Measurements from ENCODE around the gene ABLIM3.

The ABLIM3 gene

DNA sequence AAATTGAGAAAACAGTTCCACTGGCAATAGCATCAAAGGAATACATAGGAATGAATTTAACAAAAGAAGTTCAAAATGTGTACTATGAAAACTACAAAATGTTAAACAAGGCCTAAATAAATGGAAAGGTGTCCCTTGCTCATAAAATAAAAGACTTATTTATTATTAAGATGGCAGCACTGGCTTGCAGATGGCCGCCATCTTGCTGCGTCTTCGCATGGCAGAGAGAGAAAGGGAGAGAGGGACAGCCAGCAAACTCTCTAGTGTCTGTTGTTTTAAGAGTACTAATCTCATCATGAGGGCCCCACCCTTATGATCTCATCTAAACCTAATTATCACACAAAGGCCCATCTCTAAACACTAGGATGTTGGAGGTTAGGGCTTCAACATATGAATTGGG lies 47.1 kb downstream of the ABLIM3 start:
- DNase-seq (ENCODE audit: low spot score), result no peak

DNA sequence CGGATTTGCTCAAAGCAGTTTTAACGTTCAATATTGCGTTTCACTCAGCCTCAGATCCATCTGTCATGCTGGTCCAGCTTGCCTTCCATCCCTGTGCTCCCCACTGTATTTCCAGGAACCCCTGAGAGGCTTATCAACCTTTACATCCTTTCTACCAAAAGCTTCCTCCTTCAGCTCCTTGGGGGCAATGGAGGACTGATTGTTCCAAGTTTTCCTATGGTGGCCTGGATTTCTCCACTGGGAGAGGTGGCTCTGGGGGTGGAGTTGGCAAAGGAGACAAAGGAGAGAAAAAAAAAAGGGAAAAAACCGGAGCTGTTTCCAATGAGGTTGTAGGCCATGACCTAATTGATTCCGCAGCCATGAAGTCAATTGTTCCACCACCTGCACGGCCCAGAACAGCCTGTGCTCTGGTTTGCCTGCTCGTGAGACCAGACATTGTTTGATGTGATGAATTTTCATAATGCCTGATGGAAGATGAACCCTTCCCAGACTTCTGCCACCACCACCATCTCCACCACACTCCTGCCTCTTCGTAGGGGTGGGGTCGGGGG lies 54.1 kb downstream of the ABLIM3 start:
- DNase-seq (ENCODE audit: low spot score), result no peak

DNA sequence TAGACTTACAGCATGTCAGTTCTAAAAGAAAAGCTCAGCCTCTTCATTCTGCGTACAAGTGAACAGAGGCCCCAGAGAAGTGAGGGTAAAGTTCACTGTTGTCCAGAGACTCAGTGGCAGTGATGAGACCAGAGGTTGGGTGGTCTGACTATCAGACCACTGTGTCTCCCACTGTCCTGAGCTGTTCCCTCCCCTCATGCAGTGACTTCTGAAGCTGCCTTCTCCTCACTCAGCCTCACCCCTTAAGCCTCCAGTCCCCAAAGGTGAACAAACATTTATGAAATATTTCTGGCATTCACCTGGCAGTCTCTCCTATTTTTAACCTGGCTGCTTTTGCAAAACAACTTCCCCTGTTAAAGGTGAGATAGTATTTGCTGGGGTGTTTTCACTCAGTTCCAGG lies 54.7 kb downstream of the ABLIM3 start:
- no peak for DNase-seq (ENCODE audit: low spot score)

DNA sequence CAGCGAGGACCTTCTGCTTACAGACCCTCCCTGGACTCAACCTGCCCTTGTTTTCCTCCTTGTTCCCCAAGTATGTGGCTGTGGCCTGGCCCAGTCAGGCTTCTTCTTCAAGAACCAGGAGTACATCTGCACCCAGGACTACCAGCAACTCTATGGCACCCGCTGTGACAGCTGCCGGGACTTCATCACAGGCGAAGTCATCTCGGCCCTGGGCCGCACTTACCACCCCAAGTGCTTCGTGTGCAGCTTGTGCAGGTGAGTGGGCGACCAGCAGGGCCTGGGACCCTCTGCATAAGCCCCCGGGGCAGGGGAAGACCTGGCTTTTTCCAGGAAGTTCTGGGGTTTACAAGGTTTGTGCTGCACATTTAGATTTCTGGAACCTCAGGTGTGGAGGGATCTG lies 56.9 kb downstream of the ABLIM3 start:
- no peak for DNase-seq (ENCODE audit: low spot score)

DNA sequence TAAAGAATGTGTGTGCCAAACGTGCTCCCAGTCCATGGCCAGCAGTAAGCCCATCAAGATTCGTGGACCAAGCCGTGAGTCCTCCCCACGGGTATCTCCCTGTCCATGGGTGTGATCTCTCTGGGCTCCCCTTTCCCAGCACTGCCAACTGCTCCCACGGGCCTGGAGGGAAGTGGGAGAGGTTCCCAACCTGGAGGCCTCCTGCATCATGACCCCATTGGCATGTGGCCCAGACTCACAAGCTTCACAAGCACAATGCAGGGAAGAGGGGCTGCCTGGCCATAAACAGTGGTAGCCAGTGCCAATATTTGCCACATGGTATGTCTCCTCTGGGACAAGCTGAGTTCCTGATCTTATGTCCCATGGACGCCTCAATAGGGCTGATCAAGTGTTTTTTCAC lies 59.1 kb downstream of the ABLIM3 start:
- DNase-seq (ENCODE audit: low spot score), result no peak

DNA sequence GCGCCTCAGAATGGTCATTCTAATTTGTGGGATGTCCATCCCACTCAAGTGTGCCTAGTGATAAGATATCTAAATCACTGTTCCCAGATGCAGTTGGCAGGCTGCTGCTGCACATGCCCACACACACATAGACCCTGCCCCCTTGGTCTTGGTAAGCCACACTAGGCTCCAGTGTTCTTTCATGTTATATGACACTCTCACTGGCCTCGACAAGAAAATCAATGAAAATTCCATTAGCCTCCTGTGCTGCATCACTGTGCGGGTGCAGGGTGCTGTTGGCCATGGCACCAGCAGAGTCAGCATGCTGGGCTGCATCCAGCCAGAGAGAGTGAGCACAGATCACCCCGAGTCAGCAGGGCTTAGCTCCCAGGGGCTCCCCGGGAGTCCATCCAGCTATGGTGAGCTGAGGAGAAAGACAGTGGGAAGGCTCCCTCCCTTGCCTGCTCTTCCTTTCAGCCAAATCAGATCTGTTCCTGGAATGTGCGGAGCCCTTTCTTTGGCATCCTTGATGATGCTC lies 59.9 kb downstream of the ABLIM3 start:
- no peak for DNase-seq (ENCODE audit: low spot score)

DNA sequence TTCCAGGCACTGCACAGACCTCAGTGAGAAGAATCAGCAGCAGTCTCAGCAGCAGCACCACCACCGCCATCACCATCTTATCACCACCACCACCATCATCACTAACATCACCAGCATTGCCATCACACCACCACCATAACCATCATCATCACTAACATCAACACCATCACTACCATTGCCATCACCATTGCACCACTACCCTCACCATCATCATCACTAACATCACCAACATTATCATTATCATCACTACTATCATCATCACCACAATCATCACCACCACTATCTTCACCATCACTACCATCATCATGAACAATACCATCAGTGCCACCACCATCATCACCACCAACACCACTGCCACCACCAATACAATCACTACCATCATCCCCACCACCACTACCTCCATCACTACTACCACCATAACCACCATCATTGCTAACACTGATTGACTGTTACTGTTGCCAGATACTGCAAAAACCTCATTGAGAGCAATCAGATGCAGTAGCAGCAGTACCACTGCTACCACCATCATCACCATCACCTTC lies 61.7 kb downstream of the ABLIM3 start:
- no peak for DNase-seq (ENCODE audit: low spot score)

DNA sequence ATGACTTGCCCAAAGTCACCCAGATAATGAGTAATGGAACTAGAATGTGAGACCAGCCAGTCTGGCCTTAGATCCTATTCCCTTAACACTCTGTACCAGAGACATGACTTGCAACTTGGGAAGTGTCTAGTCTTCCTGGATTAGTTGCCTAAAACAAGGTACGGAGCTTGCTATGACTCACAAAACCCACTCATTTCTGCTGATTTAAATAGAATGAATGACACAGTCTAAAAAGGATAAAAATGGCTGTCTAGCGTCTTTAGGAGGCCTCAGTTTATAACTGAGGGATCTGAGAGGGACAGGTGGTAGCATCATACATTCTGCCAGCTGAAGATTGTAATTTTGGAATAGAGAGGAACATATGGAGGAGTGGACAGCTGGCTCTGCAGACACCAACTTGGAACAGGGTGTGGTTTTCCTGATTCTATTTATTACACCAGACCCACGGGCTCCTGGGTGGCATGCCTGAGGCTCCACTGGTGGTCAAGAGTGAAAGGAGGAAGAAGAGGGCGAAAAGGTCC lies 62.7 kb downstream of the ABLIM3 start:
- no peak for DNase-seq (ENCODE audit: low spot score)

DNA sequence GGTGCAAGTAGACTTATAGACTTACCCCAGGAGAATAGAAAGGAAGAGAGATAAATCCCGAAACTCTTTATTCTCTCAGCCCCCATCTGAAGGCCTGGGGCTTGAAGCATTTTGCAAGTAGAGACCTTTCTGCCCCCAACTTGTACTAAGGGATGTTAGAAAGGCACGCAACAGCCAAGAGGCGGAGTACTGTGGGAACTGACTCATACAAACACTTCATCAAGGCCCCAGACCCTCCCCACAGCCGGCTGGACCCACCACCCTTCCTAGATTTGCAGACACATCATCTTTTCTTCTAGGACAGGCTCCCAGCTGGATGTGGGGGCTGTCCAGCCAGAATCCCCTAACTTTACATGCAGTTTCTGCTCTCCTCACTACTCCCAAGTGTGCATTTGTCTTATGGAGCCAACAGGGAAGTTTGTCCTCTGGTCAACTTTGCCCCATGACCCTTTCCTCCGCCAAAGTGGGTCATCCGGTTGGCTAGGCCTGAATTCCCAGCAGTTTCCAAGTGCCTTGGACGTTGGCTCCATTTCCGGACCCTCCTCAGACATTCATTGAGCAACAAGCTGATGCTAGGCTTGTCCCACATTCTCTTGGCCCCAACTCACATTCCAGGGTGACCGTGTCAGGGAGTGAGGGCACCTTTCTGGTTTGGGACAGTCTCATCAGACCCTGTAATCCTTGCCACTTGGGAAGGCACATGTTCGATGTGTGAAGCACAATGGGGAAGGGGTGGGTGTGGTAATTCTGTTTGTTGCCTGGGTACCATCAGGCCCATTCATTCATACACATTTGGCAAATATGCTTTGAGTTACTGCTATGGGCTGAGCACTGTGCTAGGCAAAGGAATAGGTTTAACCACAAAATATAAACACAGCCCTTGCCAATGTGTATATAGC lies 64.6 kb downstream of the ABLIM3 start:
- DNase-seq (ENCODE audit: low spot score), result no peak

DNA sequence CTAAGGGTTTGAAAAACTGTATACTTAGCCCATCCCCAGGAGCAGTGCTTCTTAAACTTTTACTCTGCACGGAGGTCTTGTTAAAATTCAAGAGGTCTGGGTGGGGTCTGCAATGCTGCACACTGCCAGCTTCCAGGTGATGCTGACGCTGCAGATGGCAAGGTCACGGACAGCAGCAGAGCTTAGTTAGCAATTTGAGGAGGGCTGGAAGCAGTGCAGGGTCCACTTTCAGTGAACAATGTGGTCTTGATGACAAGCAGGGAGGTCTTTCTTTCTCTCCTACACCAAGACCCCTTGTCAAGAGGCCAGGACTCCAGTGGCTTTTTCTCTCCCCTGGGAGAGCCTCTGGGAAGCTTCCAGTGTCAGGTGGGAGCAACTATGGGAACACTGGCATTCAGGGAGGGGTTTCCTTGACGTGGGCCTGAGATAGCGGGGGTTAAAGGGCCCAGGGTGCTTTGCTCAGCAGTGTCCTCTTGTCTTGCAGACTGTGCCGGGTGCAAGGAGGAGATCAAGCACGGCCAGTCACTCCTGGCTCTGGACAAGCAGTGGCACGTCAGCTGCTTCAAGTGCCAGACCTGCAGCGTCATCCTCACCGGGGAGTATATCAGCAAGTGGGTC lies 65.3 kb downstream of the ABLIM3 start:
- DNase-seq (ENCODE audit: low spot score), result no peak

DNA sequence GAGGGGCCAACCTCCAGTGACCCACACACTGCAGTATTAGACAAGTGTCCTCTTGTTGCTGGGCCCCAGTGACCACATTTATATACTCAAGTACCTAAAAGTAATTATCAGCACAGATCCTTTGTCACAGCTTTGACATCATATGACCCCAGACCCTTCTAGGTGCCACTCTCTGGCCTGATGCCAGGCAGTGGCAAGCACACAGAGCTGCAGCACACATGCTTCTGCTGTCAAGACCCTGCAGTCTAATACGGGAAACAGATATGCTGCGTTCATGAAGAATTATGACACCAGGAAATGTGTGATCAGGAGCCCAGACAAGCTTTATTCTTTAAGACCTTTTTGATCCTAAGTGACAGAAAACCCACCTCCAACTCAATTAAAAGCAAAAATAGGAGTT lies 66.5 kb downstream of the ABLIM3 start:
- no peak for DNase-seq (ENCODE audit: low spot score)

DNA sequence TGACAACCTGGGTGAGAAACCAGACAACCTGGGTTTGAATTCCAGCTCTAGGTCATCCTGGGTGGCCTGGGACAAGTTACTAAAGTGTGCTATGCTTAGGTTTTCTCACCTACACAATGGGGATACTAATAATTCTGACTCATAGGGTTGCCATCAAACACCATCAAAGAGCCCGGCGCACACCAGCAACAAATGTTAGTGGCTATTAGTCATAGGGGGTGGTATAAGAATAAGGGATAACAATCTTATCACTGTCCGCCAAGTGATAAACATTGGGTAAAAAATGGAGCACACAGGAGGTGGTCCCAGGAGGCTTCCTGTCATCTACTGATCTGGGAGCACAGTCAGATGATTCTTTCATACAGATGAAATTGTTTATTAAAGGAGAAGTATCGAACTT lies 68.9 kb downstream of the ABLIM3 start:
- DNase-seq (ENCODE audit: low spot score), result no peak

DNA sequence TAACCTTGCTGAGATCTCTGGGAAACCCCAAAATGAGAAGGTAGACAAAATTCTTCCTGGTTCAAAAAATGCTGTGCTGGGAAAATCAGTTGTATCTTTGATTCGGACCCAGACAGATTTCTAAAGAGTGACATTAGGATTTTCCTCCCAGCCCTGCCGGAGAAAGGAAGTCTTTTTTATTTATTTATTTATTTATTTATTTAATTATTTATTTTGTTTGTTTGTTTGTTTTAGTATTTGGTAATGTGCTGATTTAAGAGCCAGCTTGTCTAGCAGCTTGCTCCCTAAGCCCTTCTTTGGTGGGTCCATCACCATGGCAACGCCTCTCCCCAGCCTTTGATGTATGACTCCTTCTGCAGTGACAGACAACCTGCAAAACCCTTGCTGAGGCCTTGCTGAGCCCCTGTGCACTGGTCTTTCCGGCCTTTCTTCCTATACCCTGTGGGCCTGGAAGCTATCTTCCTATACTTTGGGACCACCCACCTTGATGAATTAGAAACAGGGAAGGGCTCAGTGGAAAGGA lies 69.7 kb downstream of the ABLIM3 start:
- DNase-seq (ENCODE audit: low spot score), result no peak

DNA sequence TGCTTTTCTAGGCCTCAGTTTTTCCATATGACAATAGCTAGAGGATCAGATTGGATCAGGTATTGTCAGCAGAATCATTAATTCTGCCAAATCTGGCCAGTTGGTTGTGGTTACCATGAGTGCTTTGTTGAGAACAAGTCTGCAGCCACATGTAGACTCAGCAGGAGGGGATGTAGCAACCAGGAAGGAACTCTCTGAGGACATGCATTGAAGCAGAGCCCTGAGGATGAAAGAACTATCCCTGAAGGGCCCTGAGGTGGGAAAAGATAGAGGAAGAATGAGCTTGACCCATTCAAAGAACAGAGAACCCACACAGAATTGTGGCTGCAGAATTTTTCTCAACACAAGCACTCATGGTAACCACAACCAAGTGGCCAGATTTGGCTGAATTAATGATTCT lies 70.3 kb downstream of the ABLIM3 start:
- DNase-seq (ENCODE audit: low spot score), result no peak

DNA sequence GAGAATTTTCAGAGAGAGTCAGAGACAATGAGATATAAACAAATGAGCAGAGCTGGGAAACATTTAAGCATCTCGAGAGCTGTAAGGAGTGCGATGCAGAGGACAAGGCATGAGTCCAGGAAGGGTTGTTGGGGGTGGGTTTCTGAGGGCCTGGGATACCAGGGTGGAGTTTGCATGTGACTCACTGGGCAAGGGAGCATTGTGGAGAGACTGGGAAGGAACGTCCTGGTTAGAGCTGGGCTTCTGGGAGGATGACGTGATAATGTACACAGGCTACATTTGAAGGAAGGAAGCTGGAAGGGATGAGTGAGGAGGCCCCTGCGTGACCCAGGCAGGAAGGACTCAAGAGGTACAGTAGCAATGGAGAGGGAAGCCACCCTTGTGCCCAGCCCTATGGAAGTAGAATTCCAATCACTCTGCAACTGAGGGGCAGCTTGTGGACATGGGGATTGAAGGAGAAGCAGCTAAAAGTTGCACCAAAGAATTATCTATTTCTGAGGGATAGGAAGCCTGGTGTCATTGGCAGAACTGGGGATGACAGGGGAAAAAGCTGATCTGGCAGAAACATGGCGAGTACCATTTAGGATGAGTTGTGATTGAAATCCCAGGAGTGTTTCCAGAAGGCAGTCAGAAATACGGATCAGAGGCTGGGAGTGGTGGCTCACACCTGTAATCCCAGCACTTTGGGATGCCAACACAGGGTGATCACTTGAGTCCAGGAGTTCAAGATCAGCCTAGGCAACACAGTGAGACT lies 71.1 kb downstream of the ABLIM3 start:
- DNase-seq (ENCODE audit: low spot score), result no peak

DNA sequence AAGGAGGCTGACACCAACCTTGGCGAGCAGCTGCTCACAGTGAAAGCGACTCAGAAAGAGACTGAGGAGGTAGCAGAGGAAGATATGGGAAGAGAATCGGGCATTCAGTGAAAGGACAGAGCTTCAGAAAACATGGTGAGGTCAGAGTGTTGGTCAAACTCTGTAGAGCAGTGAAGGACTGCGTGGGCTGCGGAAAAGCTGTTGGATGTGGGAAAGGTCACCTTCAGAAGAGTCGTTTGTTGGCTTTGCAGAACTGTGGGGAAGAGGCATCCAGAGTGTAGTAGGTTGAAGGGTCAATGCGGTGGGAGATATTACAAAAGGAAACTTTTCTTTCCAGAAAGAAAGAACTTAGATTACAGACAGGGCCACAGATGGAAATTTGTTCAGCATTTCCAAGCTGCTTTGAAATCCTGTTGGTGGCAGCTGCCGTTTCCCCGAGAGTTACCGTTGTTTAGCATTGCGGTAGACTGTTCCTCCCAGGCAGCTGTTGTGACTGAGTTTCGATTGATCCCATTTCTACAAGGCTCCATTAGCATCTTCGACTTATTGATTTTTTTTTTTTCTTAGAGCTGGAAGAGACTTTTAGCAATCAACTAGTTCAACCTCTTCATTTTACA lies 72.1 kb downstream of the ABLIM3 start:
- no peak for DNase-seq (ENCODE audit: low spot score)

DNA sequence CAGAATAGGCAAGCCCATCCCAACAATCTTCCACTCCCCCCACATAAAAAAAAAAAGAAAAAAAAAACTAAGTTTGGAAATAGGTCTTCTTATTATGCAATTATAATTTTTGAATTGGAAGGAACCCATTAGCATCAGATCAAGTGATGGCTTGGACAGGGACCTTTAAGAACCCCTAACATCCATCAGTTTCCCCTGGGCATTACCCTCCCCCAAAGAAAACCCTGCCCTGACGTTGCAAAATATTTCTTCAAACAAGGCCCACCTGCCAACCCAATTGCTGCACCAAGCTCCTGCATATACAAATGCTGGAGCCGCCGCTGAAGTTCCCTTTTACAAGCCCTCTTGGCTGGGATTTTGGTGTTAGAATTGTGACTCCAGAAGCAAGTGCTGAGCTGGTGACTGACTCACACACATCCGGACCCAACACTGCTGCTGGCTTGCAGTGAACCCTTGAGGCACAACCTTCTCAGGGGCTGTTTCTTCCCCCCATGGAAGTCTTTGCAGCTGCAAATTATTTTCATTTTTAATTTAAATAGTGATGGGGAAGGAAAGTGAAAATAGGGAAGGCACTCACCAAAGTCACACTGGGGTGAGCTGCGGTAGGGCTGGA lies 74.3 kb downstream of the ABLIM3 start:
- no peak for DNase-seq (ENCODE audit: low spot score)

DNA sequence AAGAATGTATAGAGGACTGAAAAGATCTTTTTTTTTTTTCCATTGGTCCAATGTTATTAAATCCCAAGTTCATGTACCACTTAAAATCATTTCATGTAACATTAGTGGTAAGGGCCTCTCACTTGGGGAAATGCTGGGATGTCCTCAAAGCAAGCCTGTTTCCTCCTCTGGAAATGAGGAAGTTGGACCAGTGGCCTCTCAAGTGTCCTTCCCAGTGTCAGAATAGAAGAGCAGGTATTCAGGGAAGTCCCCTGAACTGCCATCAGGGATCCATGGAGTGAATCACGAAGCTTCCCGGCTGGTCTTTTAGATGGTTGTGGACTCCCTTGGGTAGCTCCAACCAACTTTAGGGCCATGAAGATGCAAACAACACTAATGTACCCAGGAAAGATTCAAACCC lies 75.2 kb downstream of the ABLIM3 start:
- no peak for DNase-seq (ENCODE audit: low spot score)

DNA sequence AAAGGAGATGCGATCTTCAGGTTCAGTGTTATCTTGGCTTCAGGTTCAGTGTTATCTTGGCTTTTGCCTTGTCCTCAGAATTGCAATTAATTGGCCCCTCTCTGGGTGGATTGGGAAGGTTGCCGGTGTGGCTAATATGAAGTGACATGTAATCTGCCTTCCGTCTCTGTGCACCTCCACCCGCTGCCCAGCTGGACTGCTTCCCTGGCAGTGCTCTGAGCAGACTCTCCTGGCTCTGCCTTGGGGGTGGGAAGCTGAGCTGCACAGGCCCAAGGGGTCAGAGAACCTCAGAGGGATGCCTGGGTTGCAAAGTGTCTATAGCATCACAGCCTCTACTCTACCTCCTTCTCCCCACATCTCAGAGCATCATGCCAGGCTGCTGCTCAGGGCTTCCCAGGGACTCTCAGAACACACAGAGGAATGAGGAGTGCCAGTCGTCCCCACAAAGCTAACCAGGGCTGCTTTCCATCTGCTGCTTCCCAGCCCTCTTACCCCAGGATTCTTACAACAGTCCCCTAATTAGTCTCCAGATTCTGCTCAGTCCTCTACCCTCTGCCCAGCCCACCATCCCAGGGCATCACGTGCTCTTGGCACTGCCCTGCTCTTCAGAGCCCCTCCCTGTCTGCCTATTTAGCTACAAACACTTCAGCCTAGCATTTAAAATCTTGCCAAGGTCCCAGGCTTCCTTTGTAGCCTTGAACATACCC lies 76.0 kb downstream of the ABLIM3 start:
- DNase-seq (ENCODE audit: low spot score), result no peak

DNA sequence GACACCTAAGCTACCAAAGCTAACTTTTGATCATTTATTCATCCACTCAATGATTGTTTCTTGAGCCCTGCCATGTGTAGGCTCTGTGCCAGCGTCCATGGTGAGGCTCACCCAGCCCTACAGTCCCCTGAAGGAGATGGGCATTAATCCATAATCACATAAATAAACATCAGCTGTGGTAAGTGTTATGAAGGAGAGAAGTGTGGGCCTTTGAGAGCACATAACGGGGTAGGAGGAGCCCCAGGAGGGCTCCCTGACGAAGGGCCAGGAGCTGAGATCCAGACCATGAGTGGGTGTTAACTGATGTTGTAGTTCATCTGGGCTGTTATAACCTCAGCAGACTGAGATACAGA lies 76.5 kb downstream of the ABLIM3 start:
- no peak for DNase-seq (ENCODE audit: low spot score)

Data from putamen (tissue), 1 donor.